ENCODE data around the gene RPS21. TPM values are rescaled to one million over a fixed set of nuclear protein-coding genes. Genes with fewer than 3 reads are reported as not detected.

The RPS21 gene
- total and polyA plus RNA-seq, 2 of the 4 experiments (the other 2 are of a cell fraction), result 2,710 to 4,298 TPM

DNA sequence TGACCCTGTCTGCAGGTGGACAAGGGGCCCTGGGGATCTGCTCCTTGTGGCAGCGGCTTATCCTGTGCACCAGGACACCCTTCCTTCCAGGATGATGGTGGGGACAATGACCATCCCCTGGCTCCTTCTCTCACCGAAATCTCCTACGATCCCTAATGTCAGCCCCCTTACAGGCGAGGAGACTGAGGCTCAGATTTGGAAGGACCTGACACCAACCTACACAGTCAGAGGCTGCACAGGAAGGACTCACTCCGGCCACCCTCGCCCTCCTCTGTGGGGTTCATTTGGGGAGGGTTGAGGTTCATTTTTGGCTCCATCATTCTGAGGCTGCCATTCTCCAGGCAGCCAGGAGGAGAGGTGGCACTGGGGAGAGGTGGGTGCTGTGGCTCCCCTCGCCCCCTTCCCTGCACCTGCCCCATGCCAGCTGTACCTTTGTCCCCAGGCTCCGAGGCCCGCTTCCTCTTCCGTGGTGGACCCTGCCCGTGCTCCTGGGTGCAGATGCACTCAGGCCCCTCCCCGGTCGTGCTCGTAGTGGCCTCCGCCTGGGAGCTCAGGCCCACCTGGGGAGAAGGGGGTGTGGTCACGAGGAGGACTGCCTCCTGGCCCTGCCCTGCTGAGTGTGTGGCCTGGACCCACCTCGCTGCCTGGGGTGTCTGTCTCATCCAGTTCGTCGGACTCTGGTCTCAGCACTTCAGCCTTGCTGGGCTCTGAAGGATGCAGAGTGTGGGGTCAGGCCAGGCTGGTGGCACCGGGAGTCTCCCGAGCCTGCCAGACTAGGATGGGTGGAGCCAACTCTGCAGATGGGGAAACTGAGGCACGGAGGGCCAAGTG is 25.5 kb downstream of the RPS21 start:
- ChIA-PET CTCF (no interaction called here), POLR2A (ENCODE audit: unreplicated experiment) (no interaction called here)
- ATAC-seq (ENCODE audit: low read depth) (no peak), DNase-seq (no peak)
- no peaks in the 10 kb centered on the region for H3K9me1 ChIP-seq (ENCODE audit: insufficient read depth, low read length)
- BruUV-seq (replicated peaks), result no TSS peak
- H4K8ac ChIP-seq (ENCODE audit: low read depth in 2 of 2, low read length in 2 of 2), result no peak overlapping the region
- H3K4me3 ChIP-seq (ENCODE audit: insufficient read depth, low read depth, low read length), result no peak overlapping the region
- H3K14ac ChIP-seq (replicated peaks; ENCODE audit: low read depth, low read length), result no peak overlapping the region
- H3K36me3 ChIP-seq (ENCODE audit: control insufficient read depth, insufficient read depth, low read length), result no peaks in the 10 kb centered on the region
- peaks cover 14% of the 10 kb centered on the region; the same call in 1 of the 2 replicates for H3K27me3 ChIP-seq (ENCODE audit: control insufficient read depth, insufficient read depth, low read length)
- H2BK5ac ChIP-seq (ENCODE audit: low read depth, low read length, poor library complexity, severe bottlenecking), result no peak overlapping the region
- H2AFZ ChIP-seq (replicated peaks; ENCODE audit: low read length, poor library complexity), result no peak overlapping the region
- H4K91ac ChIP-seq (ENCODE audit: insufficient read depth, low read depth, low read length), result no peak overlapping the region
- TF ChIP-seq CHD1 (IDR thresholded peaks at IDR 0.05; ENCODE audit: low read depth, low read length) (no peak), CEBPB (IDR thresholded peaks at IDR 0.05; ENCODE audit: low read depth, low read length) (no peak)
- TF ChIP-seq, protein P1, sequence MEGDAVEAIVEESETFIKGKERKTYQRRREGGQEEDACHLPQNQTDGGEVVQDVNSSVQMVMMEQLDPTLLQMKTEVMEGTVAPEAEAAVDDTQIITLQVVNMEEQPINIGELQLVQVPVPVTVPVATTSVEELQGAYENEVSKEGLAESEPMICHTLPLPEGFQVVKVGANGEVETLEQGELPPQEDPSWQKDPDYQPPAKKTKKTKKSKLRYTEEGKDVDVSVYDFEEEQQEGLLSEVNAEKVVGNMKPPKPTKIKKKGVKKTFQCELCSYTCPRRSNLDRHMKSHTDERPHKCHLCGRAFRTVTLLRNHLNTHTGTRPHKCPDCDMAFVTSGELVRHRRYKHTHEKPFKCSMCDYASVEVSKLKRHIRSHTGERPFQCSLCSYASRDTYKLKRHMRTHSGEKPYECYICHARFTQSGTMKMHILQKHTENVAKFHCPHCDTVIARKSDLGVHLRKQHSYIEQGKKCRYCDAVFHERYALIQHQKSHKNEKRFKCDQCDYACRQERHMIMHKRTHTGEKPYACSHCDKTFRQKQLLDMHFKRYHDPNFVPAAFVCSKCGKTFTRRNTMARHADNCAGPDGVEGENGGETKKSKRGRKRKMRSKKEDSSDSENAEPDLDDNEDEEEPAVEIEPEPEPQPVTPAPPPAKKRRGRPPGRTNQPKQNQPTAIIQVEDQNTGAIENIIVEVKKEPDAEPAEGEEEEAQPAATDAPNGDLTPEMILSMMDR (conservative IDR thresholded peaks at IDR 0.05; ENCODE audit: low read depth, low read length), result no peak
- TF ChIP-seq, protein P2, sequence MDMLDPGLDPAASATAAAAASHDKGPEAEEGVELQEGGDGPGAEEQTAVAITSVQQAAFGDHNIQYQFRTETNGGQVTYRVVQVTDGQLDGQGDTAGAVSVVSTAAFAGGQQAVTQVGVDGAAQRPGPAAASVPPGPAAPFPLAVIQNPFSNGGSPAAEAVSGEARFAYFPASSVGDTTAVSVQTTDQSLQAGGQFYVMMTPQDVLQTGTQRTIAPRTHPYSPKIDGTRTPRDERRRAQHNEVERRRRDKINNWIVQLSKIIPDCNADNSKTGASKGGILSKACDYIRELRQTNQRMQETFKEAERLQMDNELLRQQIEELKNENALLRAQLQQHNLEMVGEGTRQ (IDR thresholded peaks at IDR 0.05; ENCODE audit: low read depth, low read length), result no peak
- 65% methylated on average over 7 of the region's 22 CpGs; no CpG with 5 or more reads in 1 of the 2 experiments for WGBS, 2 experiments (ENCODE audit: extremely low coverage in 2 of 2, insufficient read length in 1 of 2)
- no peak overlapping the region for H3K27ac ChIP-seq (ENCODE audit: insufficient read depth, low read length)
- no peaks in the 10 kb centered on the region for H3K79me1 ChIP-seq (ENCODE audit: low read depth in 1 of 2, low read length in 2 of 2)
- H3K56ac ChIP-seq (ENCODE audit: extremely low read depth, insufficient read depth, low read length), result no peak overlapping the region
- no peak overlapping the region for H2AK5ac ChIP-seq (ENCODE audit: low read depth, low read length)
- H3K4ac ChIP-seq (ENCODE audit: low read depth, low read length), result no peak overlapping the region
- H3K4me2 ChIP-seq (ENCODE audit: low read depth, low read length), result no peak overlapping the region
- H4K5ac ChIP-seq (ENCODE audit: low read depth, low read length), result no peak overlapping the region
- H2AK9ac ChIP-seq (replicated peaks; ENCODE audit: low read depth, low read length, poor library complexity), result no peak overlapping the region
- H4K20me1 ChIP-seq (ENCODE audit: insufficient read depth, low read length), result no peaks in the 10 kb centered on the region
- H3K23ac ChIP-seq (ENCODE audit: low read depth, low read length), result no peak overlapping the region
- H3K4me1 ChIP-seq (ENCODE audit: control insufficient read depth, insufficient read depth, low read length), result 0 out of 2 replicates have a peak, but pooled peaks cover under 1% of the 10 kb centered on the region
- H3K9ac ChIP-seq (ENCODE audit: low read depth, low read length), result no peak overlapping the region
- dilution Hi-C loops (cut with HindIII; ENCODE audit: low sequenced_read_pairs, unreplicated experiment), result no loop called here
- no peaks in the 10 kb centered on the region for H3K9me3 ChIP-seq (ENCODE audit: control insufficient read depth, insufficient read depth, low read length)
- no peak overlapping the region for H3K18ac ChIP-seq (ENCODE audit: low read depth, low read length)
- intact Hi-C loops (cut with micrococcal nuclease), result no loop called here
- no peak overlapping the region for H2BK20ac ChIP-seq (ENCODE audit: low read depth, low read length)
- H2BK120ac ChIP-seq (ENCODE audit: low read depth, low read length), result no peak overlapping the region
- in situ Hi-C loops (cut with MboI; ENCODE audit: low sequenced_read_pairs), result no loop called here
- no peak overlapping the region for H2BK15ac ChIP-seq (ENCODE audit: low read depth, low read length)

All from IMR-90 (cell line).